A549 (cell line): Measurements from ENCODE around the gene PARD3B. TPM values are rescaled to one million over a fixed set of nuclear protein-coding genes. Genes with fewer than 3 reads are reported as not detected.

ENCODE experiments used
- ATAC-seq, 2 experiments: fragments of 200-7000 bp in 1 of 2; fragments of >200 bp in 1 of 2; cut with Nextera tagmentation in 1 of 2; cut with Tn5 transposase in 1 of 2; 3 replicates each; pipeline versions ENCODE4 v1.8.0 to v1.9.1; 2018 to 2020; ENCODE audit warnings: mild to moderate bottlenecking in 1 of 2, moderate library complexity in 1 of 2
- CTCF ChIA-PET: fragments of 300-600 bp; sonication (Branson Sonifier 250); formaldehyde crosslinking; extraction: SDS; loops from one replicate; lab custom pipeline; 2021; ENCODE audit warnings: antibody characterized with exemption, inconsistent platforms; lab: Yijun Ruan, JAX
- POLR2A ChIA-PET: fragments of 350-600 bp; formaldehyde crosslinking; extraction: SDS; loops from one replicate; lab custom pipeline; 2021; ENCODE audit warnings: antibody characterized with exemption, inconsistent platforms; lab: Yijun Ruan, JAX
- DNase-seq, 2 experiments: peaks; one replicate each; pipeline versions ENCODE4 v3.0.0 to v3.0.0-alpha.2; 2011 to 2016; ENCODE audit warnings: low read depth in 1 of 2, low spot score in 1 of 2
- FAIRE-seq: peaks from 2 replicates; lab custom pipeline; 2011; peaks lifted over from hg19 to GRCh38; lab: Jason Lieb, UNC
- H3K27ac ChIP-seq, 2 experiments: fragments of >200 bp; sonication (Bioruptor Twin); formaldehyde crosslinking; 3 replicates each; pipeline ENCODE4 v1.5.1; 2016 to 2017
- H3K4me1 ChIP-seq: fragments of >200 bp; sonication (Bioruptor Twin); formaldehyde crosslinking; 3 replicates; pipeline ENCODE4 v1.6.1; 2016
- H3K4me2 ChIP-seq: fragments of >200 bp; sonication (Bioruptor Twin); formaldehyde crosslinking; 3 replicates; pipeline ENCODE4 v1.6.1; 2016
- H3K4me3 ChIP-seq: fragments of >200 bp; sonication (Bioruptor Twin); formaldehyde crosslinking; 3 replicates; pipeline ENCODE4 v1.5.1; 2016
- H3K9me3 ChIP-seq: fragments of >200 bp; sonication (Bioruptor Twin); formaldehyde crosslinking; 3 replicates; pipeline ENCODE4 v1.6.1; 2016
- CBX2 ChIP-seq: fragments of 200-600 bp; sonication (generic); IDR thresholded peaks from 2 replicates; pipeline ENCODE4 v1.6.1; 2016; ENCODE audit warnings: low read depth, mild to moderate bottlenecking, borderline replicate concordance
- CBX8 ChIP-seq: fragments of 200-600 bp; sonication (generic); IDR thresholded peaks from 2 replicates; pipeline ENCODE4 v1.6.1; 2016
- CEBPB ChIP-seq, 2 experiments: fragments of >200 bp in 1 of 2; sonication (Bioruptor Twin) in 1 of 2; formaldehyde crosslinking in 1 of 2; IDR thresholded peaks; 2 replicates each; pipeline ENCODE4 v1.6.1; 2012 to 2016
- FOSB ChIP-seq: fragments of 250-450 bp; sonication (Bioruptor Pico); IDR thresholded peaks from 2 replicates; pipeline ENCODE4 v1.5.0; 2020; ENCODE audit warnings: mild to moderate bottlenecking, moderate library complexity
- HDAC2 ChIP-seq: fragments of 200-600 bp; sonication (generic); IDR thresholded peaks from 2 replicates; pipeline ENCODE4 v1.6.1; 2016
- HOXA7 ChIP-seq: fragments of 250-450 bp; sonication (Bioruptor Pico); IDR thresholded peaks from 2 replicates; pipeline ENCODE4 v1.5.0; 2020; ENCODE audit warnings: mild to moderate bottlenecking, moderate library complexity
- HOXB5 ChIP-seq: fragments of 250-450 bp; sonication (Bioruptor Pico); IDR thresholded peaks from 2 replicates; pipeline ENCODE4 v1.5.0; 2020; ENCODE audit warnings: mild to moderate bottlenecking, moderate library complexity
- JUN ChIP-seq, 2 experiments: fragments of >200 bp; sonication (Bioruptor Twin); formaldehyde crosslinking; IDR thresholded peaks; 2 replicates in 1 of 2; 3 replicates in 1 of 2; pipeline ENCODE4 v1.6.1; 2016 to 2017
- JUNB ChIP-seq: fragments of >200 bp; sonication (Bioruptor Twin); formaldehyde crosslinking; IDR thresholded peaks from 2 replicates; pipeline ENCODE4 v1.6.1; 2016
- MAFK ChIP-seq: fragments of 450-650 bp; IDR thresholded peaks from 2 replicates; pipeline ENCODE4 v1.6.1; 2014; ENCODE audit not compliant: partially characterized antibody
- MYC ChIP-seq: IDR thresholded peaks from 2 replicates; pipeline ENCODE4 v1.6.1; 2012; ENCODE audit warnings: mild to moderate bottlenecking, inconsistent platforms, low read length, improper control_type of control experiment, borderline replicate concordance
- NPAS2 ChIP-seq: fragments of 250-450 bp; sonication (Bioruptor Pico); IDR thresholded peaks from 2 replicates; pipeline ENCODE4 v1.8.0; 2022; ENCODE audit warnings: mild to moderate bottlenecking, moderate library complexity, borderline replicate concordance
- RFX5 ChIP-seq: fragments of 450-650 bp; IDR thresholded peaks from 2 replicates; pipeline ENCODE4 v1.7.1; 2014; ENCODE audit warnings: antibody characterized with exemption, mild to moderate bottlenecking, moderate library complexity
- SMC3 ChIP-seq: fragments of >200 bp; sonication (Bioruptor Twin); formaldehyde crosslinking; IDR thresholded peaks from 3 replicates; pipeline ENCODE4 v1.6.1; 2018; ENCODE audit warnings: inconsistent platforms
- TP53 ChIP-seq: fragments of 250-450 bp; sonication (Bioruptor Pico); IDR thresholded peaks from 2 replicates; pipeline ENCODE4 v1.5.0; 2021; ENCODE audit warnings: mild to moderate bottlenecking, moderate library complexity
- ZC3H11A ChIP-seq: fragments of 450-650 bp; IDR thresholded peaks from 2 replicates; pipeline ENCODE4 v1.6.1; 2014; ENCODE audit warnings: antibody characterized with exemption, mild to moderate bottlenecking
- ZNF302 ChIP-seq: fragments of 250-450 bp; sonication (Bioruptor Pico); IDR thresholded peaks from 2 replicates; pipeline ENCODE4 v1.9.0; 2021; ENCODE audit warnings: inconsistent platforms, mild to moderate bottlenecking, moderate library complexity
- WGBS: methylation state at CpG from one replicate; pipeline ENCODE4 v1.1.6; 2017; ENCODE audit errors: missing lambda C conversion rate; 5-methylcytosine and 5-hydroxymethylcytosine counted together
- polyA plus RNA-seq, 4 experiments: library from polyadenylated mRNA; depleted of rRNA in 3 of 4; stranded (reverse); fragments of >200 nt; fragmentation: RNase III in 1 of 4; extraction: RNeasy Plus Mini Kit Qiagen cat#74134 plus additional on column Dnase treatment in 1 of 4; gene quantifications; 2 replicates in 3 of 4; 3 replicates in 1 of 4; pipeline ENCODE4 v1.2.3, GENCODE V29; 2011 to 2017
- TF ChIP-seq, protein P1 (sequence below): fragments of >200 bp; sonication (Bioruptor Twin); formaldehyde crosslinking; IDR thresholded peaks from 3 replicates; pipeline ENCODE4 v1.6.1; 2016
- TF ChIP-seq, protein P2 (sequence below): fragments of 200-600 bp; sonication (generic); IDR thresholded peaks from 2 replicates; pipeline ENCODE4 v1.6.1; 2016; ENCODE audit warnings: antibody characterized with exemption, mild to moderate bottlenecking, moderate library complexity
- TF ChIP-seq, protein P3 (sequence below): IDR thresholded peaks from 2 replicates; pipeline ENCODE4 v1.6.1; 2012
- TF ChIP-seq, protein P4 (sequence below): IDR thresholded peaks from 2 replicates; pipeline ENCODE4 v1.6.1; 2012; ENCODE audit warnings: low read depth, borderline replicate concordance
- TF ChIP-seq, protein P5 (sequence below): fragments of 450-650 bp; IDR thresholded peaks from 2 replicates; pipeline ENCODE4 v1.6.1; 2014; ENCODE audit warnings: antibody characterized with exemption
- TF ChIP-seq, protein P6 (sequence below): IDR thresholded peaks from 2 replicates; pipeline ENCODE4 v1.6.1; 2012
- TF ChIP-seq, protein P7 (sequence below): fragments of 250-450 bp; sonication (Bioruptor Pico); IDR thresholded peaks from 2 replicates; pipeline ENCODE4 v1.5.0; 2021; ENCODE audit warnings: mild to moderate bottlenecking, moderate library complexity, borderline replicate concordance

The PARD3B gene
- polyA plus RNA-seq, 2 of the 4 experiments (the other 2 are of a cell fraction) = 1.2 to 2.4 TPM

DNA sequence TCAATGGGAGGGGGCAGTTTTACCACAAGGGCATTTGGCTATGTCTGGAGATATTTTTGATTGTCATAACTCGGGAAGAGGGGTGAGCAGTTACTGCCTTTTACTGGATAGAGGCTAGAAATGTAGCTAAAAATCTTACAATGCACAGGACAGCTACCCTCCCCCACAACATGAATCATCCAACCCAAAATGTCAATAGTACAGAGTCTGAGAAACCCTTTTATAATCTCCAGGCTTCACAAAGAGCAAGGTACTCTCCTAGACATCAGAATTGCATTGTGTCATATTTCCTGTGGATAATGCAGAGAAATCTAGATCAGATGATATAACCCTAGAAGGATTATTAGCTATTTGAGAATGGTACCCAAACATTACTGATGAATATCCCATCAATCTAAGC lies 859.9 kb downstream of the PARD3B start:
- TF ChIP-seq HOXB5 (CRISPR knock-in tag) = no peak
- TF ChIP-seq, protein P1, sequence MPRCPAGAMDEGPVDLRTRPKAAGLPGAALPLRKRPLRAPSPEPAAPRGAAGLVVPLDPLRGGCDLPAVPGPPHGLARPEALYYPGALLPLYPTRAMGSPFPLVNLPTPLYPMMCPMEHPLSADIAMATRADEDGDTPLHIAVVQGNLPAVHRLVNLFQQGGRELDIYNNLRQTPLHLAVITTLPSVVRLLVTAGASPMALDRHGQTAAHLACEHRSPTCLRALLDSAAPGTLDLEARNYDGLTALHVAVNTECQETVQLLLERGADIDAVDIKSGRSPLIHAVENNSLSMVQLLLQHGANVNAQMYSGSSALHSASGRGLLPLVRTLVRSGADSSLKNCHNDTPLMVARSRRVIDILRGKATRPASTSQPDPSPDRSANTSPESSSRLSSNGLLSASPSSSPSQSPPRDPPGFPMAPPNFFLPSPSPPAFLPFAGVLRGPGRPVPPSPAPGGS = no peak
- TF ChIP-seq, protein P2, sequence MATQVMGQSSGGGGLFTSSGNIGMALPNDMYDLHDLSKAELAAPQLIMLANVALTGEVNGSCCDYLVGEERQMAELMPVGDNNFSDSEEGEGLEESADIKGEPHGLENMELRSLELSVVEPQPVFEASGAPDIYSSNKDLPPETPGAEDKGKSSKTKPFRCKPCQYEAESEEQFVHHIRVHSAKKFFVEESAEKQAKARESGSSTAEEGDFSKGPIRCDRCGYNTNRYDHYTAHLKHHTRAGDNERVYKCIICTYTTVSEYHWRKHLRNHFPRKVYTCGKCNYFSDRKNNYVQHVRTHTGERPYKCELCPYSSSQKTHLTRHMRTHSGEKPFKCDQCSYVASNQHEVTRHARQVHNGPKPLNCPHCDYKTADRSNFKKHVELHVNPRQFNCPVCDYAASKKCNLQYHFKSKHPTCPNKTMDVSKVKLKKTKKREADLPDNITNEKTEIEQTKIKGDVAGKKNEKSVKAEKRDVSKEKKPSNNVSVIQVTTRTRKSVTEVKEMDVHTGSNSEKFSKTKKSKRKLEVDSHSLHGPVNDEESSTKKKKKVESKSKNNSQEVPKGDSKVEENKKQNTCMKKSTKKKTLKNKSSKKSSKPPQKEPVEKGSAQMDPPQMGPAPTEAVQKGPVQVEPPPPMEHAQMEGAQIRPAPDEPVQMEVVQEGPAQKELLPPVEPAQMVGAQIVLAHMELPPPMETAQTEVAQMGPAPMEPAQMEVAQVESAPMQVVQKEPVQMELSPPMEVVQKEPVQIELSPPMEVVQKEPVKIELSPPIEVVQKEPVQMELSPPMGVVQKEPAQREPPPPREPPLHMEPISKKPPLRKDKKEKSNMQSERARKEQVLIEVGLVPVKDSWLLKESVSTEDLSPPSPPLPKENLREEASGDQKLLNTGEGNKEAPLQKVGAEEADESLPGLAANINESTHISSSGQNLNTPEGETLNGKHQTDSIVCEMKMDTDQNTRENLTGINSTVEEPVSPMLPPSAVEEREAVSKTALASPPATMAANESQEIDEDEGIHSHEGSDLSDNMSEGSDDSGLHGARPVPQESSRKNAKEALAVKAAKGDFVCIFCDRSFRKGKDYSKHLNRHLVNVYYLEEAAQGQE = no peak
- TF ChIP-seq, protein P3, sequence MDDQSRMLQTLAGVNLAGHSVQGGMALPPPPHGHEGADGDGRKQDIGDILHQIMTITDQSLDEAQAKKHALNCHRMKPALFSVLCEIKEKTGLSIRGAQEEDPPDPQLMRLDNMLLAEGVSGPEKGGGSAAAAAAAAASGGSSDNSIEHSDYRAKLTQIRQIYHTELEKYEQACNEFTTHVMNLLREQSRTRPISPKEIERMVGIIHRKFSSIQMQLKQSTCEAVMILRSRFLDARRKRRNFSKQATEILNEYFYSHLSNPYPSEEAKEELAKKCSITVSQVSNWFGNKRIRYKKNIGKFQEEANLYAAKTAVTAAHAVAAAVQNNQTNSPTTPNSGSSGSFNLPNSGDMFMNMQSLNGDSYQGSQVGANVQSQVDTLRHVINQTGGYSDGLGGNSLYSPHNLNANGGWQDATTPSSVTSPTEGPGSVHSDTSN = no peak
- TF ChIP-seq ZNF302 (CRISPR knock-in tag) = no peak
- no peak overlapping the region for H3K4me3 ChIP-seq
- H3K4me1 ChIP-seq = peaks cover 11% of the 10 kb centered on the region
- DNase-seq (no peak), FAIRE-seq (no peak), ATAC-seq (no peak)
- no peaks in the 10 kb centered on the region for H3K9me3 ChIP-seq
- peak overlapping the region; percentile 15; the same call in 1 of the 3 replicates for H3K4me2 ChIP-seq
- 28% methylated on average over 1 of the region's 1 CpG for WGBS
- POLR2A ChIA-PET = no interaction called here
- H3K27ac ChIP-seq = no peak overlapping the region
- CTCF ChIA-PET = no interaction called here

DNA sequence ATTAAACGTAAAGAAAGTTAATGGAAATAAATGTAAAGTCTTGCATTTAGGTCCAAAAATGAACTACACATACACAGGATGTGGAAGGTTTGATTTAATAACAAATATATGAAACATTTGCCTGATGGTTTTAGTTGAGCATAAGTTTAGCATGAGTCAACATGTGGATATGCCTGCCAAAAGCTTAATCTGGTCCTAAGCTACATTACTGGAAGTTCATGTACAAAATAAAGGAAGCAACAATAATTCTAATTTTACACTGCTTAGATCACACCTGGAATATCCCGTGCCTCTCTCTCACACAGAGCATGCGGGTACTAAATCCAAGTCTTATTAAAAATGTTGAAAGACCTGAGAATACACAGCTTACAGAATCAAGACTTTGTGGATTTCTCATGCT lies 860.5 kb downstream of the PARD3B start:
- POLR2A ChIA-PET = no interaction called here
- no peak for ATAC-seq
- TF ChIP-seq NPAS2 (CRISPR knock-in tag) (no peak), MYC (no peak), TP53 (no peak), JUNB (no peak), HOXB5 (CRISPR knock-in tag) (no peak), HDAC2 (no peak), ZC3H11A (no peak), CEBPB (IDR thresholded peaks at IDR 0.05) (no peak), MAFK (no peak), SMC3 (no peak), RFX5 (no peak), JUN (IDR thresholded peaks at IDR 0.05) (no peak), CBX2 (no peak), FOSB (CRISPR knock-in tag) (no peak), CBX8 (no peak), HOXA7 (no peak)
- TF ChIP-seq, protein P4, sequence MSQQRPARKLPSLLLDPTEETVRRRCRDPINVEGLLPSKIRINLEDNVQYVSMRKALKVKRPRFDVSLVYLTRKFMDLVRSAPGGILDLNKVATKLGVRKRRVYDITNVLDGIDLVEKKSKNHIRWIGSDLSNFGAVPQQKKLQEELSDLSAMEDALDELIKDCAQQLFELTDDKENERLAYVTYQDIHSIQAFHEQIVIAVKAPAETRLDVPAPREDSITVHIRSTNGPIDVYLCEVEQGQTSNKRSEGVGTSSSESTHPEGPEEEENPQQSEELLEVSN = no peak
- TF ChIP-seq, protein P5, sequence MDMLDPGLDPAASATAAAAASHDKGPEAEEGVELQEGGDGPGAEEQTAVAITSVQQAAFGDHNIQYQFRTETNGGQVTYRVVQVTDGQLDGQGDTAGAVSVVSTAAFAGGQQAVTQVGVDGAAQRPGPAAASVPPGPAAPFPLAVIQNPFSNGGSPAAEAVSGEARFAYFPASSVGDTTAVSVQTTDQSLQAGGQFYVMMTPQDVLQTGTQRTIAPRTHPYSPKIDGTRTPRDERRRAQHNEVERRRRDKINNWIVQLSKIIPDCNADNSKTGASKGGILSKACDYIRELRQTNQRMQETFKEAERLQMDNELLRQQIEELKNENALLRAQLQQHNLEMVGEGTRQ = no peak
- TF ChIP-seq, protein P6, sequence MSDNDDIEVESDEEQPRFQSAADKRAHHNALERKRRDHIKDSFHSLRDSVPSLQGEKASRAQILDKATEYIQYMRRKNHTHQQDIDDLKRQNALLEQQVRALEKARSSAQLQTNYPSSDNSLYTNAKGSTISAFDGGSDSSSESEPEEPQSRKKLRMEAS = no peak
- TF ChIP-seq, protein P7, sequence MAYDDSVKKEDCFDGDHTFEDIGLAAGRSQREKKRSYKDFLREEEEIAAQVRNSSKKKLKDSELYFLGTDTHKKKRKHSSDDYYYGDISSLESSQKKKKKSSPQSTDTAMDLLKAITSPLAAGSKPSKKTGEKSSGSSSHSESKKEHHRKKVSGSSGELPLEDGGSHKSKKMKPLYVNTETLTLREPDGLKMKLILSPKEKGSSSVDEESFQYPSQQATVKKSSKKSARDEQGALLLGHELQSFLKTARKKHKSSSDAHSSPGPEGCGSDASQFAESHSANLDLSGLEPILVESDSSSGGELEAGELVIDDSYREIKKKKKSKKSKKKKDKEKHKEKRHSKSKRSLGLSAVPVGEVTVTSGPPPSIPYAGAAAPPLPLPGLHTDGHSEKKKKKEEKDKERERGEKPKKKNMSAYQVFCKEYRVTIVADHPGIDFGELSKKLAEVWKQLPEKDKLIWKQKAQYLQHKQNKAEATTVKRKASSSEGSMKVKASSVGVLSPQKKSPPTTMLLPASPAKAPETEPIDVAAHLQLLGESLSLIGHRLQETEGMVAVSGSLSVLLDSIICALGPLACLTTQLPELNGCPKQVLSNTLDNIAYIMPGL = no peak
- CTCF ChIA-PET = no interaction called here
- H3K9me3 ChIP-seq = no peaks in the 10 kb centered on the region
- no peak overlapping the region for H3K27ac ChIP-seq
- no peak for FAIRE-seq
- H3K4me3 ChIP-seq = no peak overlapping the region
- peaks cover 11% of the 10 kb centered on the region for H3K4me1 ChIP-seq
- WGBS = 58% methylated on average over 3 of the region's 3 CpGs
- DNase-seq = no peak
- H3K4me2 ChIP-seq = peak overlapping the region; percentile 15; the same call in 1 of the 3 replicates
